ENCODE results near the gene CACNA1F.
A peak's percentile ranks its signal among the peaks of the same experiment; 100 is the strongest.

Gene CACNA1F

DNA sequence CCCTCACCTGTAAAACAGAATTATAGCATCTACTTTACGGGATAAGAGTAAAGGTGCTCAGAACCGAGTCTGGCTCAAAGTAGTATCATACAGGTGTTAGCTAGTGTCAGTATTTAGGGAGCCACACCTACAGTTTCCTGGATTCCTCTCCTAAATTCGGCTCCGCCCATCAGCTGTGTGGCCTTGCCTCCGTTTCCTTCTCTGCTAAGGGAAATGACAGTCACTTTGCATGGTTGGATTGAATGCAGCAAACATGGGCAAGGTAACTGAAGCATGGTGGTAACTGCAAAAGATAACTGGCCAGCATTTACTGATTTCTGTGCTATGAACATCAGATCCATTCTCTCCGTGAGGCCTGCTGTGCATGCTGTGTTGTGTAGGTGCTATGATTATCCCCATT, 39.3 kb upstream of the CACNA1F start:
- TF ChIP-seq, protein P1, sequence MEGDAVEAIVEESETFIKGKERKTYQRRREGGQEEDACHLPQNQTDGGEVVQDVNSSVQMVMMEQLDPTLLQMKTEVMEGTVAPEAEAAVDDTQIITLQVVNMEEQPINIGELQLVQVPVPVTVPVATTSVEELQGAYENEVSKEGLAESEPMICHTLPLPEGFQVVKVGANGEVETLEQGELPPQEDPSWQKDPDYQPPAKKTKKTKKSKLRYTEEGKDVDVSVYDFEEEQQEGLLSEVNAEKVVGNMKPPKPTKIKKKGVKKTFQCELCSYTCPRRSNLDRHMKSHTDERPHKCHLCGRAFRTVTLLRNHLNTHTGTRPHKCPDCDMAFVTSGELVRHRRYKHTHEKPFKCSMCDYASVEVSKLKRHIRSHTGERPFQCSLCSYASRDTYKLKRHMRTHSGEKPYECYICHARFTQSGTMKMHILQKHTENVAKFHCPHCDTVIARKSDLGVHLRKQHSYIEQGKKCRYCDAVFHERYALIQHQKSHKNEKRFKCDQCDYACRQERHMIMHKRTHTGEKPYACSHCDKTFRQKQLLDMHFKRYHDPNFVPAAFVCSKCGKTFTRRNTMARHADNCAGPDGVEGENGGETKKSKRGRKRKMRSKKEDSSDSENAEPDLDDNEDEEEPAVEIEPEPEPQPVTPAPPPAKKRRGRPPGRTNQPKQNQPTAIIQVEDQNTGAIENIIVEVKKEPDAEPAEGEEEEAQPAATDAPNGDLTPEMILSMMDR (IDR thresholded peaks at IDR 0.05; ENCODE audit: low read depth, low read length), result no peak
- H3K4me3 ChIP-seq (ENCODE audit: low read depth, low read length), result no peak overlapping the region

DNA sequence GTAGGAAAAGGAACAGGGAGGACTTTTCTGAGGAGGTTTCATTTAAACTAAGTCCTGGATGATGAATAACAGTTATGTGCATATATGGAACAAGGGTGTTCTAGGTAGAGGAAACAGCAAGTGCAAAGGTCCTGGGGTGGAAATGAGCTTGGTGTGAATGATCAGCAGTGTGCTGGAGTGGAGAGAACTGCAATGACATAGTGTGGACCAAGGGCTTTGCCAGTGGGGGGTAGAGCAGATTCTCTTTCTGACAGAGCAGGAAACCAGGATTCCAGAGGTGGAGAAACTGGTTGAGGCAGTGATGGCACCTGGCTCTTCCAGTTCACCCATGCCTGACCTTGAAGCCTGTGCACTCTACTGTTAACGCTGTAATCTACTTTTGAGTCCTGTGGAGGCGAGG, 38.2 kb upstream of the CACNA1F start:
- H3K4me3 ChIP-seq (ENCODE audit: low read depth, low read length), result no peak overlapping the region

DNA sequence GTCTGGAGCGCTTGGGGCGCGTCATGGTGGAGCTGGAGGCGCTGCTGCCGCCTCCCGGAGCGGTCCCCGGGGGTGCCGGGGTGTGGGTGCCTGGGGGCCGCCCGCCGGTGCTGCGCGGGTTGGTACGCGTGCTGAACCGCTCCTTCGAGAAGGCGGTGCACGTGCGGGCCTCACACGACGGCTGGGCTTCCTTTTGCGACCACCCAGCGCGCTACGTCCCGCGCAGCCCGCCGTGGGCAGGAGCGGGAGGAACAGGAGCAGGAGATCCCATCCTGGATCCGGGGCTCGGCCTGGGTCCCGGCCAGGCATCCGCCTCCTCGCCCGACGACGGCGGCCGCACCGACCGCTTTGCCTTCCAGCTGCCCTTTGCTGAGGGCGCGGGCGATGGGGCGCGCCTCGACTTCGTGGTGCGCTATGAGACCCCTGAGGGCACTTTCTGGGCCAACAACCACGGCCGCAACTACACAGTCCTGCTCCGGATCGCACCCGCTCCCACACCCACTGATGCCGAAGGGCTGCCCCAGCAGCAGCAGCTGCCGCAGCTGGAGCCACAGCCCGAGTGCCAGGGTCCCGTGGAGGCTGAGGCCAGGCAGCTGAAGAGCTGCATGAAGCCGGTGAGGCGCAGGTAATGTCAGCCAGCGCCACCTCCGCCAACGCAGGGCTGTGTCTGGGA, 37.2 kb upstream of the CACNA1F start:
- TF ChIP-seq, protein P1 (IDR thresholded peaks at IDR 0.05; ENCODE audit: low read depth, low read length), result no peak
- H3K4me3 ChIP-seq (ENCODE audit: low read depth, low read length), result peak overlapping the region; percentile 63

More for the DNA sequence above, 38.2 kb upstream of the CACNA1F start:
- TF ChIP-seq, protein P1 (IDR thresholded peaks at IDR 0.05; ENCODE audit: low read depth, low read length), result no peak

DNA sequence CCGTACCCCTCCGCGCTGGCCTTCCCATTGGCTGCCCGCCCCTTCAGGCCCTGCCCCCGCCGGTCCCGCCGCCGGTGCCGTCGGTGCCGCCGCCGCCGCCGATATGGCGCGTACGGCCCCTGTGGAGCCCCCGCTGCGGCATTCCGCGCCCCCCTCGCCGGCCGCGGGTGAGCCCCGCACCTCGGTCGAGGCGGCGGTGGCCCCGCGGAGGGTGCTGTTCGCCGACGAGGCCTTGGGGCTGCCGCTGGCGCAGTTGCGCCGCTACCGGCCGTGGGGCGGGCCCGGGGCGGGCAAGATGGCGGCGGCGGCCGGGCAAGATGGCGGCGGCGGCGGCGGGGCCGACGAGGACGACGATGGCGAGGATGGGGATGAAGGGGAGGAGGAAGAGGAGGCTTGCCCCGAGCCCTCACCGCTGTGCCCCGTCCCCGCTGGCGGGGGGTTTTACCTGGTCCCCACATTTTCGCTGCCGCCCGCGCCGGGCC, 36.7 kb upstream of the CACNA1F start, which contains the start of gene PPP1R3F:
PPP1R3F (plus strand) TSS at position 27 of the 482 bp plus-strand sequence; CDS start at position 104, 77 bp downstream.
- H3K4me3 ChIP-seq (ENCODE audit: low read depth, low read length), result peak within 1 kb of the TSS; percentile 63
- TF ChIP-seq, protein P1 (IDR thresholded peaks at IDR 0.05; ENCODE audit: low read depth, low read length), result no peak

DNA sequence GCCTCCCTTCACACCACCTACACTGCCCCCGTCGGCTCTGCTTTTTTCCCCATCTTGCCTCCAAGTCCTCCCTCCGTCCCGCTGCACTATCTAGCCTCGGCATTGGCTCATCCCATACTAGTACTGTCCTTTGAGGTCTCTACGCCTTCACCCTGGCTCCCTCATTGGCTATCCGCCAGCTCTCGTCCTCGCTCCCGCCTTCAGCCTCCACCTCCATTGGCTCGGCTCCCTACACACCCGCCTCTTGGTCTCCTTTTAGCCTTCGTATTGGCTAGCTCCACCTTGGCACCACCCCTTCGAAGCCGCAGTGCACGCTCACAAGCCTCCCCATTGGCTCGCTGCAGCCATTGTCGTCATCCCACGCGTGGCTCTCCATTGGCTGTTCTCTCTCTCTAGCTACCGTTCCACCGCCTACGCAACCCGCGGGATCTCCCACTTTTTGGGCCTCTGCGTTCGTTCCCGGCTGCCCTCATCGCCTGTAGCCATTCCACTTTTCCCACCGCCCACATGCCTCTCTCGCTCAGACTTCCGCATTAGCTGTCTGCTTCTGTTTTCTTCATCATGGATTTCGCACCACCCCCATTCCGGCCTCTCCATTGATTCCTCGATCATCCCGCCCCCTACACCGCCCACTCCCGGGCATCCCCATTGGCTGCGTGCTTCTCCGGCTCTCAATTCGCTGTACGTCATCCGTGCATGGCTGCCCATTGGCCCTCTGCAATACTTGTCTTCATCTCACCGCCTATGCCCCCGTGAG, 36.0 kb upstream of the CACNA1F start:
- TF ChIP-seq, protein P1 (IDR thresholded peaks at IDR 0.05; ENCODE audit: low read depth, low read length), result no peak
- H3K4me3 ChIP-seq (ENCODE audit: low read depth, low read length), result peak overlapping the region; percentile 63

DNA sequence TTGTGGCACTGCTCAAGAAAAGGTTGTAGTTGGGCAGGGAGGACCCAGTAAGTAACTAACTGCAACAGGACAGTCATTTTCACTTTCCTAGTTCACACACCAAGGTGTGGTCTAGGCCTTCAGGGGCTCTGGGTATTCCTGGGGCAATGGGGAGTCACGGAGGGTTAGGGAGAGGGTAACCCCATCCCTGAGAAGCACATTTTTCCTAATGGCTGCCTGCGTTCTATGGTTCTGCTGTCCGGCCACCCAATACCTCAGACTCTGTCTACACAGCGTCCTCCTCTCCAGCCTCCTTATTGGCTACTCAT, 35.5 kb upstream of the CACNA1F start:
- TF ChIP-seq, protein P1 (IDR thresholded peaks at IDR 0.05; ENCODE audit: low read depth, low read length), result no peak
- peak overlapping the region; percentile 63 for H3K4me3 ChIP-seq (ENCODE audit: low read depth, low read length)

Data from WI38 (cell line).